ENCODE results near the gene CLSTN2. TPM values are rescaled to one million over a fixed set of nuclear protein-coding genes. Genes with fewer than 3 reads are reported as not detected.

The CLSTN2 gene
- total RNA-seq, 1 experiment from 2014 or later, result 0.02 TPM

DNA sequence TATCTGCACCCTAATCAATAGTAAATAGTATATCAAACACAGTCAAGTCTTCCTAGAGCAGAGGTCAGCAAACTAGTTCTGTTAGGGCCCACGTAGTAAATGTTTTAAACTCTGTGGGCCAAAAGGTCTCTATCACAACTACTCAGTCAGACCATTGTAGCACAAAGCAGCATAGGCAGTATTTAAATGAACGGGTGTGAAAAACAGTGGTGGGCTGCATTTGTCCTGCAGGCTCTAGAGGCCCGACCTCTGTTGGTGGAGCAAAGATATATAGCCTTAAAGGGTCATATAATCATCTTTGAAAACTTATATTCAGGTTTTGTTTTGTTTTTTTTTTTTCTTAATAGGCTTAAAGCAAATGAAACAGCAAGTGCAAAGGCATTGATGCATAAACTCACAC lies 416.5 kb downstream of the CLSTN2 start:
- peaks cover 19% of the 10 kb centered on the region; the same call in 1 of the 2 replicates for H3K27me3 ChIP-seq (ENCODE audit: insufficient read depth, low read length)
- H3K79me2 ChIP-seq (ENCODE audit: insufficient read depth, low read length), result no peaks in the 10 kb centered on the region
- no peak for ATAC-seq
- no TSS peak for BruUV-seq (replicated peaks)
- no peak overlapping the region for H3K4me3 ChIP-seq (replicated peaks in 1 of 2; ENCODE audit: low read depth in 1 of 2, low read length in 2 of 2)
- no peak overlapping the region for H3K4me2 ChIP-seq (ENCODE audit: low read length)
- H3K9ac ChIP-seq (ENCODE audit: low read length), result no peak overlapping the region
- TF ChIP-seq TCF7L2 (IDR thresholded peaks at IDR 0.05; ENCODE audit: borderline replicate concordance, extremely low read depth, insufficient read depth, insufficient read length), result no peak
- no peak for TF ChIP-seq EGR1 (IDR thresholded peaks at IDR 0.05; ENCODE audit: low read depth)
- TF ChIP-seq, protein P1, sequence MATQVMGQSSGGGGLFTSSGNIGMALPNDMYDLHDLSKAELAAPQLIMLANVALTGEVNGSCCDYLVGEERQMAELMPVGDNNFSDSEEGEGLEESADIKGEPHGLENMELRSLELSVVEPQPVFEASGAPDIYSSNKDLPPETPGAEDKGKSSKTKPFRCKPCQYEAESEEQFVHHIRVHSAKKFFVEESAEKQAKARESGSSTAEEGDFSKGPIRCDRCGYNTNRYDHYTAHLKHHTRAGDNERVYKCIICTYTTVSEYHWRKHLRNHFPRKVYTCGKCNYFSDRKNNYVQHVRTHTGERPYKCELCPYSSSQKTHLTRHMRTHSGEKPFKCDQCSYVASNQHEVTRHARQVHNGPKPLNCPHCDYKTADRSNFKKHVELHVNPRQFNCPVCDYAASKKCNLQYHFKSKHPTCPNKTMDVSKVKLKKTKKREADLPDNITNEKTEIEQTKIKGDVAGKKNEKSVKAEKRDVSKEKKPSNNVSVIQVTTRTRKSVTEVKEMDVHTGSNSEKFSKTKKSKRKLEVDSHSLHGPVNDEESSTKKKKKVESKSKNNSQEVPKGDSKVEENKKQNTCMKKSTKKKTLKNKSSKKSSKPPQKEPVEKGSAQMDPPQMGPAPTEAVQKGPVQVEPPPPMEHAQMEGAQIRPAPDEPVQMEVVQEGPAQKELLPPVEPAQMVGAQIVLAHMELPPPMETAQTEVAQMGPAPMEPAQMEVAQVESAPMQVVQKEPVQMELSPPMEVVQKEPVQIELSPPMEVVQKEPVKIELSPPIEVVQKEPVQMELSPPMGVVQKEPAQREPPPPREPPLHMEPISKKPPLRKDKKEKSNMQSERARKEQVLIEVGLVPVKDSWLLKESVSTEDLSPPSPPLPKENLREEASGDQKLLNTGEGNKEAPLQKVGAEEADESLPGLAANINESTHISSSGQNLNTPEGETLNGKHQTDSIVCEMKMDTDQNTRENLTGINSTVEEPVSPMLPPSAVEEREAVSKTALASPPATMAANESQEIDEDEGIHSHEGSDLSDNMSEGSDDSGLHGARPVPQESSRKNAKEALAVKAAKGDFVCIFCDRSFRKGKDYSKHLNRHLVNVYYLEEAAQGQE (IDR thresholded peaks at IDR 0.05; ENCODE audit: low read depth), result no peak
- TF ChIP-seq EZH2 (IDR thresholded peaks at IDR 0.05), result no peak
- no peak for TF ChIP-seq POLR2AphosphoS5 (IDR thresholded peaks at IDR 0.05; ENCODE audit: low read depth, low read length)
- TF ChIP-seq FOSL1 (IDR thresholded peaks at IDR 0.05; ENCODE audit: low read depth), result no peak
- no peak for TF ChIP-seq JUND (IDR thresholded peaks at IDR 0.05)
- TF ChIP-seq ZFX (IDR thresholded peaks at IDR 0.05), result no peak
- no peak for TF ChIP-seq YY1 (IDR thresholded peaks at IDR 0.05; ENCODE audit: extremely low read depth, insufficient replicate concordance, low read depth, low read length)
- TF ChIP-seq, protein P2, sequence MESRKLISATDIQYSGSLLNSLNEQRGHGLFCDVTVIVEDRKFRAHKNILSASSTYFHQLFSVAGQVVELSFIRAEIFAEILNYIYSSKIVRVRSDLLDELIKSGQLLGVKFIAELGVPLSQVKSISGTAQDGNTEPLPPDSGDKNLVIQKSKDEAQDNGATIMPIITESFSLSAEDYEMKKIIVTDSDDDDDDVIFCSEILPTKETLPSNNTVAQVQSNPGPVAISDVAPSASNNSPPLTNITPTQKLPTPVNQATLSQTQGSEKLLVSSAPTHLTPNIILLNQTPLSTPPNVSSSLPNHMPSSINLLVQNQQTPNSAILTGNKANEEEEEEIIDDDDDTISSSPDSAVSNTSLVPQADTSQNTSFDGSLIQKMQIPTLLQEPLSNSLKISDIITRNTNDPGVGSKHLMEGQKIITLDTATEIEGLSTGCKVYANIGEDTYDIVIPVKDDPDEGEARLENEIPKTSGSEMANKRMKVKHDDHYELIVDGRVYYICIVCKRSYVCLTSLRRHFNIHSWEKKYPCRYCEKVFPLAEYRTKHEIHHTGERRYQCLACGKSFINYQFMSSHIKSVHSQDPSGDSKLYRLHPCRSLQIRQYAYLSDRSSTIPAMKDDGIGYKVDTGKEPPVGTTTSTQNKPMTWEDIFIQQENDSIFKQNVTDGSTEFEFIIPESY (IDR thresholded peaks at IDR 0.05; ENCODE audit: extremely low read depth, insufficient replicate concordance, low read length), result no peak
- TF ChIP-seq CEBPB (IDR thresholded peaks at IDR 0.05; ENCODE audit: low read depth), result no peak
- no peak for TF ChIP-seq SIN3A (IDR thresholded peaks at IDR 0.05; ENCODE audit: low read depth)
- TF ChIP-seq, protein P3, sequence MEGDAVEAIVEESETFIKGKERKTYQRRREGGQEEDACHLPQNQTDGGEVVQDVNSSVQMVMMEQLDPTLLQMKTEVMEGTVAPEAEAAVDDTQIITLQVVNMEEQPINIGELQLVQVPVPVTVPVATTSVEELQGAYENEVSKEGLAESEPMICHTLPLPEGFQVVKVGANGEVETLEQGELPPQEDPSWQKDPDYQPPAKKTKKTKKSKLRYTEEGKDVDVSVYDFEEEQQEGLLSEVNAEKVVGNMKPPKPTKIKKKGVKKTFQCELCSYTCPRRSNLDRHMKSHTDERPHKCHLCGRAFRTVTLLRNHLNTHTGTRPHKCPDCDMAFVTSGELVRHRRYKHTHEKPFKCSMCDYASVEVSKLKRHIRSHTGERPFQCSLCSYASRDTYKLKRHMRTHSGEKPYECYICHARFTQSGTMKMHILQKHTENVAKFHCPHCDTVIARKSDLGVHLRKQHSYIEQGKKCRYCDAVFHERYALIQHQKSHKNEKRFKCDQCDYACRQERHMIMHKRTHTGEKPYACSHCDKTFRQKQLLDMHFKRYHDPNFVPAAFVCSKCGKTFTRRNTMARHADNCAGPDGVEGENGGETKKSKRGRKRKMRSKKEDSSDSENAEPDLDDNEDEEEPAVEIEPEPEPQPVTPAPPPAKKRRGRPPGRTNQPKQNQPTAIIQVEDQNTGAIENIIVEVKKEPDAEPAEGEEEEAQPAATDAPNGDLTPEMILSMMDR (IDR thresholded peaks at IDR 0.05 in 2 of 3, conservative IDR thresholded peaks at IDR 0.05 in 1 of 3; ENCODE audit: borderline replicate concordance in 1 of 3, insufficient read depth in 1 of 3, low read depth in 2 of 3, low read length in 2 of 3), result no peak
- TF ChIP-seq, protein P4, sequence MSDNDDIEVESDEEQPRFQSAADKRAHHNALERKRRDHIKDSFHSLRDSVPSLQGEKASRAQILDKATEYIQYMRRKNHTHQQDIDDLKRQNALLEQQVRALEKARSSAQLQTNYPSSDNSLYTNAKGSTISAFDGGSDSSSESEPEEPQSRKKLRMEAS (IDR thresholded peaks at IDR 0.05), result no peak
- TF ChIP-seq CBX3 (IDR thresholded peaks at IDR 0.05; ENCODE audit: low read depth), result no peak
- no peak for TF ChIP-seq SRF (IDR thresholded peaks at IDR 0.05; ENCODE audit: low read depth)
- no peak for TF ChIP-seq SP1 (IDR thresholded peaks at IDR 0.05; ENCODE audit: low read depth)
- no peak for TF ChIP-seq ZNF274 (IDR thresholded peaks at IDR 0.05; ENCODE audit: low read depth, low read length)
- no peak for TF ChIP-seq EZH2phosphoT487 (IDR thresholded peaks at IDR 0.05; ENCODE audit: borderline replicate concordance)
- H3K27ac ChIP-seq (ENCODE audit: low read depth, low read length), result no peak overlapping the region
- H2AFZ ChIP-seq (ENCODE audit: low read depth, low read length, poor library complexity, severe bottlenecking), result no peak overlapping the region
- ChIA-PET CTCF (no interaction called here), POLR2A (no interaction called here), RAD21 (ENCODE audit: low non-redundant PET in 1 of 2, low total read pairs in 2 of 2, uncharacterized antibody in 2 of 2, unreplicated experiment in 2 of 2) (no interaction called here)
- H3K9me2 ChIP-seq (ENCODE audit: insufficient read depth), result no peaks in the 10 kb centered on the region
- no peak for DNase-seq (ENCODE audit: low read depth, low spot score)
- no peaks in the 10 kb centered on the region for H3K4me1 ChIP-seq (ENCODE audit: control insufficient read depth in 1 of 2, insufficient read depth in 2 of 2, low read length in 2 of 2)
- no peaks in the 10 kb centered on the region for H4K20me1 ChIP-seq (ENCODE audit: insufficient read depth)
- H3K9me3 ChIP-seq (ENCODE audit: control insufficient read depth in 1 of 2, insufficient read depth in 1 of 2, low read depth in 1 of 2, low read length in 2 of 2), result no peaks in the 10 kb centered on the region
- no peaks in the 10 kb centered on the region for H3K36me3 ChIP-seq (ENCODE audit: control insufficient read depth in 1 of 2, insufficient read depth in 2 of 2, low read length in 2 of 2)
- intact Hi-C loops (cut with micrococcal nuclease), result no loop called here

All from HCT116 (cell line).